H1 (cell line): ENCODE data around the gene NDUFA9. TPM values are rescaled to one million over a fixed set of nuclear protein-coding genes. Genes with fewer than 3 reads are reported as not detected.

Source experiments
- CHD7 ChIP-seq: fragments of 300-600 bp; sonication (generic); IDR thresholded peaks from 2 replicates; pipeline ENCODE4 v1.7.1; 2012; ENCODE audit warnings: low read length, moderate library complexity, mild to moderate bottlenecking, inconsistent platforms; ENCODE audit not compliant: insufficient replicate concordance
- EGR1 ChIP-seq: IDR thresholded peaks from 2 replicates; pipeline ENCODE4 v1.6.1; 2011; ENCODE audit warnings: low read depth, low read length, borderline replicate concordance
- polyA plus RNA-seq, 7 experiments: library from polyadenylated mRNA; depleted of rRNA in 3 of 7; stranded (reverse) in 5 of 7; unstranded in 2 of 7; fragments of >200 nt in 5 of 7; fragments of 200-250 nt in 2 of 7; gene quantifications; 1 replicate in 5 of 7; 2 replicates in 1 of 7; 4 replicates in 1 of 7; pipeline versions ENCODE4 v1.2.1 to v1.2.3, GENCODE V29; 2011 to 2013; ENCODE audit warnings: missing spikeins in 2 of 7, mixed read lengths in 2 of 7
- total RNA-seq: library from RNA; stranded (reverse); fragmentation: NEBNext Ultra II Directional; extraction: Animal tissue kit (Norgen Biotek cat#: 25700); gene quantifications from 2 replicates; pipeline ENCODE4 v1.2.1, GENCODE V29; 2021

Gene NDUFA9
- total and polyA plus RNA-seq, 2 of the 8 experiments (the other 6 are each of a cell fraction or from before 2014, with no cell fraction given) = 50.2 to 67.0 TPM

GRCh38 chr12:4665236-4665635 lies 16.3 kb downstream of the NDUFA9 start (continued):
- no peak for TF ChIP-seq CHD7
- TF ChIP-seq EGR1 = no peak
- TF ChIP-seq, all 59 proteins: peak for 0
